B cell (primary cell): ENCODE results near the gene RAD51AP2.

ENCODE experiments used
- EZH2 ChIP-seq: IDR thresholded peaks from 2 replicates; pipeline ENCODE4 v1.6.1; 2012; ENCODE audit warnings: borderline replicate concordance, low read depth, mild to moderate bottlenecking, moderate library complexity, low read length; ENCODE audit not compliant: insufficient read depth, poor library complexity, severe bottlenecking
- TF ChIP-seq, protein P1 (sequence below): fragments of 200-600 bp; IDR thresholded peaks from one replicate; pipeline ENCODE4 v1.8.0; 2022; ENCODE audit warnings: antibody characterized with exemption, mild to moderate bottlenecking

DNA sequence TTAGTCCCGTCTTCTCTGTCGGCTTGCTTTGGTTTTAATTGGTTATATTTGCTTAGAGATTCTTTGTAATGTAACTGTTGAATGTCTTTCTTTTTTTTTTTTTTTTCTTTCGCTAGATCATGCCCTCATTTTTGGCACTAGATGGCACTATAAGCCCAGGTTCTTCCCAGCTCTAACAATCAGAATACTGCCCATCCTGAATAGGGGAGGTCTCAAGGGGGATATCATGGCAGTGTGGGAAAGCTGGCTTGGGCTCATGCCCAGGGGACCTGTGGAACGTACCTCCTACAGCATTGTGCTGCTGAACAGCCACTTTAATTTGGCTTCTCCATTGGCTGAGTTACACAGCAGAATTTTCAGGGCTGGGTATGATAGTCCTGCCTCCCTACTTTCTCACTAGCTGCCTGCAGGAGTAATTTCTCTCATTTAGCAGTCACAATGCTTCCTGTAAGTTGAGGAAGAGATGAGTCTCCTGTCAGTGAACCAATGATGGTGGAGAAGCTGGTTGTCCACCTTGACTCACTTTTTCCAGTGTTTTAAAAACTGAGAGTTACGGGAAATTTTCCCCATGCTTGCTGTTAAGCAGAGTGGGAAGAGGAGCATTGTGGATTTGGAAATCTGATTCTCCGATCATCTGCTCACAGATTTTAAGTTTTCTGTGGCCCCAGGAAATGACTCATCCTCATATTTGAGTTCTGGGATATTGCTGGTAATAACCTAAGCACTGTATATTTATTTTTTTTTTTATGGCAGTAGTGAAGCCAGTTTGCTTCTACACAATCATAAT lies 47.2 kb downstream of the RAD51AP2 start:
- TF ChIP-seq, protein P1, sequence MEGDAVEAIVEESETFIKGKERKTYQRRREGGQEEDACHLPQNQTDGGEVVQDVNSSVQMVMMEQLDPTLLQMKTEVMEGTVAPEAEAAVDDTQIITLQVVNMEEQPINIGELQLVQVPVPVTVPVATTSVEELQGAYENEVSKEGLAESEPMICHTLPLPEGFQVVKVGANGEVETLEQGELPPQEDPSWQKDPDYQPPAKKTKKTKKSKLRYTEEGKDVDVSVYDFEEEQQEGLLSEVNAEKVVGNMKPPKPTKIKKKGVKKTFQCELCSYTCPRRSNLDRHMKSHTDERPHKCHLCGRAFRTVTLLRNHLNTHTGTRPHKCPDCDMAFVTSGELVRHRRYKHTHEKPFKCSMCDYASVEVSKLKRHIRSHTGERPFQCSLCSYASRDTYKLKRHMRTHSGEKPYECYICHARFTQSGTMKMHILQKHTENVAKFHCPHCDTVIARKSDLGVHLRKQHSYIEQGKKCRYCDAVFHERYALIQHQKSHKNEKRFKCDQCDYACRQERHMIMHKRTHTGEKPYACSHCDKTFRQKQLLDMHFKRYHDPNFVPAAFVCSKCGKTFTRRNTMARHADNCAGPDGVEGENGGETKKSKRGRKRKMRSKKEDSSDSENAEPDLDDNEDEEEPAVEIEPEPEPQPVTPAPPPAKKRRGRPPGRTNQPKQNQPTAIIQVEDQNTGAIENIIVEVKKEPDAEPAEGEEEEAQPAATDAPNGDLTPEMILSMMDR: no peak
- TF ChIP-seq EZH2: no peak
